ENCODE results near the gene PACSIN2.

The PACSIN2 gene

DNA sequence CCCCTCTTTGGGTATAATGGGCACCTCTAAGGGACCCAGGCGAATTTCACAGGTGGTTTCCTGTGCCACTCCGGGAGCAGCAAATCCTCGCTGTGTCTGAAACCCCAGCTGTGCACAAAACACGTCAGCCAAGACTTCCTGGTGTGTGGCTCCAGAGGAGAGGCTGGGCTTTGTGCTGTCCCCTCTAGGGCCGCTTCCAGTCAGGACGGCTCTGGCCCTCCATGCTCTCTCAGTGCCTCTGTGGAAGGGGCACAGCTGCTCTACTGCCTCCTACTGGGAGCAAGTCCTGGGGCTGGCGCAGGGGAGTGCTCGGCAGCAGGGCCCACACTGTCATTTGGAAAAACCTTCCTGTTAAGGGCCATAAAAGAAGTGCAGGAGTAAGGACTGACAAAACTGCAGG, 134.1 kb downstream of the PACSIN2 start:
- DNase-seq, result no peak

DNA sequence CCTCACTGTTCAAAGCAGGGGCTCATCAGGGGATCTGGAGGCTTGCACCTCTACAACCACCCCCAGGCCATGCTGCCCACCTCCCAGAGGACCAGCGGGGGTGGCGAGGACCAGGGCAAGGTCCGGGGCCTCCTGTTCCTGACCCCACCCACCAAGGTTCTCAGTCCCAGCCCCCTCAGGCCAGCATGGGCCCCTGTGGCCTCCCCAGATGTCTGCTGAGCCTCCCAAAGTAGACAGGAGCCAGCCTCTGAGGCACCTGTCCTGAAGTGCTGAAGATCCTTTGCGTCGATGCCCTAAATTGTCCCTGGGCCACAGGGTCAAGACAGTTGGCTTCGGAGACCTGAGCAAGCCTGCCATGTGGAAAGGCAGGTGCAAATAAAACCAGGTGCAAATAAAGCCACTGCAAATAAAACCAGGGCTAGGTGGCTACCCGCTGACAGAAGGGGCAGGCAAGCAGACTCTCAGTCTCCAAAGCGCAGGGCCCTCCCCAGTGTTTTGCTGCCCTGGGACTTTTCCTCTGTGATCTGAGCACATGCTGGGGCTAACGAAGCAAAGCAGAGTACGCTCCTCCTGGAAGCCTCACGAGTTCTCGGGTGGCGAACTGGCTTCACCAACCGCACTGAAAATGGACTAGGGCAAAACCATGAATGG, 135.5 kb downstream of the PACSIN2 start:
- DNase-seq, result no peak

DNA sequence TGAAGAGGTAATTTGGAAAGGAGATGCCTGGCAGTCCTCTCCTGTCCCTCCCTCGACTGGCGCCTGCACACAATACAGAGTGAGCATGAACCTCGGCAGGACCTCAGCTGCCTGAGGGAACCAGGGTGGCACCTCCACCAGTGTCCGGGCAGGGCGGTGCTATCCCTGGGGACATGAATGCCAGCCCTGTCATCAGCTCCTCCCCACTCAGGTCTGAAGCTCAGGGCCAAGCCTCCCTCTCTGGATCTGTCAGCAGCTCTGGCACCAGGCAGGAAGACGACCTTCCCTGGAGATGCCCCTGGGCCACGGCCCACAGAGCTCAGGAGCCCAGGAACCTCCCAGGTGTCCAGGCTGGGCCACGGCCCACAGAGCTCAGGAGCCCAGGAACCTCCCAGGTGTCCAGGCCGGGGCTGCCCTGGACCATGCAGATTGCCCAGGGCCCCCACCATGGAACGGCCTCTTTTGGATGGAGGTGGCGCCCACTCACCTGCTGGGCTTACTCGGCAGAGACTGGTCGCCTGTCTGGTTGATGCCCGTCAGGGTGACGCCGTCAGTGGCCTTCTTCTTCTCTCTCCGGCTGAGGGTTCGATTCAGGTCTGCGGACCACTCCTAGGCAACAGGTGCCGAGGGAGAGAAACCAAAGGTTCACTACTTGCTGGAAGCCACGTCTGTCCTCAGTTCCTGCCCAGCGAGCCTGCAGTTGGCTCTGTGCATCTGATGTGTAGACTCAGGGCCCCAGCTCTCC, 136.2 kb downstream of the PACSIN2 start:
- DNase-seq, result no peak

DNA sequence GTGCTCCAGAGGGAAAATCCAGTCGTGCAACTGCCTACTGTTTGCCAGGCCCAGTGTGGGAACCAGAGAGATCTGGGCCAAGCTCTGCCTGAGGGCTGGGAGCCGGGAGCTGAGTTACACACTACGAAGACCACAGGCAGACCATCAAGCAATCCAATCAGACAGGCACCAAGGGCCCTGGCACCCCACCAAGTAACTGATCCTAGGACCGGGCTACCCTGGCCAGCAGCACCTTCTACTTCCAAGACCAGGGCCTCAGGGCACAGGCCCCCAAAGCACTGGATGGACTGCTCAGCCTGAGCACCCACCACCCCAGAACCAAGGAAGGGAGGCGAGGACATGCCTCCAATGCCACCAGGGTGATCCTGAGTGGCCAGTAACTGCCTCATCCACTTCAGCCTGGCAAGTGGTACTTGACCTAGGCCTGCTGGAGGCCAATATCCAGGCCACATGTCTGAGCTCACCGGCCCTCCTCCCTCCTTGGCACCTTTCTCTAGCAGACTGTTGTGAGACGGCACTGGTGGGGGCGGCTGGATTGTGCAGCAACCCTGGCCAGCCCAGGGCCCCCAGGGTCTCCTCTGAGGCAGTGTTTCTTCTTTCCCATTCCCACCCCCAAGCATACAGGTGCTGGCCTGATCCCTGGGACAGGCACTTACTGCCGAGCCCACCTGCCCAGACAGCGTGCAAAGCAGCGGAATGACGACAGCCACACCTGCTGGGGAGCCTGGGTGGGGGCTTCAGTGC, 137.2 kb downstream of the PACSIN2 start:
- DNase-seq, result no peak

DNA sequence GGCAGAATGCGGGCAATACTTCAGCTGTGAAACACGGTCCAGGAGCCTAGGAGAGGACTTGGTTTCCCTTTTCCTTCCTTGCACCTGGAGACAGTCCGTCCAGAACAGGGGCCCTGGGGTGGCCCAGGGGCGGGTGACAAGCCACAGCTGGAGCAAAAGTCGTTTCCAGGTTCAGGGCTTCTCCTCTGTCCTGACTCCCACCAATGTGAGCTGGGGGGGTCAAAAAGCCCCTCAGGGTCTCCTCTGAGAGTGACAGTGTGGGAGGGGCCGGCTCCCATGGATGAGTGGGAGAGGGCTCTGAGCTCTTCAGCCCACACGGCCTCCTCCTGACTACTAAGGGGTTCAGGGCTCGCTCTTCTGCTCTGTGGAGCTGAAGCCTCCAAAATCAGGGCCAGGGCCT, 137.8 kb downstream of the PACSIN2 start:
- DNase-seq, result no peak

DNA sequence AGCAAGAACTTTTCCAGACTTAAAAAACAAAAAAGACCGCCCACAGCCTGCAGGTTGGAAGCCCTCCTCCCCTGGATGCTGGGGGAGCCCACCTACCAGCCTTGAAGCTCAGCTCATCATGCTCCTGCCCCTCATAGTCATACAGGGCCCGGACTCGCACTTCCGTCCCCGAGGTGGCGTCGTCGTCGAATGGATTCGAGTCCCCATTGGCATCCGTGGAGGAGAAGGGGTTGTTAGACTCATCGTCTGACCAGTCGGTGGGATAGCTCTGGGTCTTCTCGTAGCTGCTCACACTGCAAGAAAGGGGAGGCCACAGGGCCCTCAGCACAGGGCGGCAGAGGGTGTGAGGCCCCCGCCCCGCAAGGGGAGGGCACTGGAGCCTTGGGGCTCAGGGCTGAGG, 138.9 kb downstream of the PACSIN2 start:
- DNase-seq, result no peak

DNA sequence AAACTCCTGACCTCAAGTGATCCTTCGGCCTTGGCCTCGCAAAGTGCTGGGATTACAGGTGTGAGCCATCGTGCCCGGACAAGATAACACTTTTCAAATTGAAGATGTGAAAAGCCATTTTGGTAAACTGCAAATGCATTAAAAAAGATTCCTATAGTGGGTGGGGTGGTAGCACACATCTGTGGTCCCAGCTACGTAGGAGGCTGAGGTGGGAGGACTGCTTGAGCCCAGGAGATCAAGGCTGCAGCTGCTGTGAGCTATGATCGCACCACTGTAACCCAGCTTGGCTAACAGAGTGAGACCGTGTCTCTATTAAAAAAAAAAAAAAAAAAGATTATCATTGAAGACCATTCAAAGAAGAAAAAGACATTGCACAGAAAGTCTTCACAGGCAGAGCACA, 140.9 kb downstream of the PACSIN2 start:
- DNase-seq, result no peak

DNA sequence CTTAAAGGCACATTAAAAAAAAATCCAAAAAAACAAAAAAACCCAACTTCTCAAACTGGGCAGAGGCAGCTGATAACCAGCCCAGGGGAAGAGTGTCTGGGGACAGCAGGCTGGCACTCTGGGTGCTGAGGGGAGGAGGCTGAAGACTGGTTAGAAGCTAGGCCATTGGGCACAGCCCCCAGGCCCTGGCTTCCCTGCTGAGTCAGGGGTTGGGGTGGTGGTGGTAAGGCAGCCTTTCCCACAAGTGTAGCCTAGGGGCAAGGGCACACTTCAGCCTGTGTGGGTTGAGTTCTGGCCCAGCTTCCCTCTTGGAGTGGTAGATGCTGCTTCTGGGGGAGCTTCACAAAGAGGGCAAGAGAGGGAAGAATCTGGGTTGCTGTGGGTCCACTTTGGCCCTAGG, 141.6 kb downstream of the PACSIN2 start:
- no peak for DNase-seq

DNA sequence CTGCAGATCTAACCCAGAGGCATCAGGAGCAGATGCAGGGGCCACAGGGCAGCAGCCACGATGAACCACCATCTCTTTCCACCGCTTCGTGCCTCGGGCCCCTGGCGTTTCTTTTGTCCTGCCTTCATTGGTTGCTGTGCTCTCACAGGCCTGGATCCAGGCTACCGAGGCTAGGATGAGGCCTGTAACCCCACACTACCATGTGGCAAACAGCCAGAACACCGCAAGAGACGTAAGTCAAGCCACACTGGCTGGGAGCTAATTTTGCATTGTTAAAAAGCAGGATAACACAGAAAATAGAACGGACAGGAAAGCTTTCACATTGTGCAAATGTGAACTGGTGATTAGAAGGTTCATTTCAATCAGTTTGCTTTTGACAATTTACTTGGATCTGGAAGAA, 142.1 kb downstream of the PACSIN2 start:
- DNase-seq, result no peak

DNA sequence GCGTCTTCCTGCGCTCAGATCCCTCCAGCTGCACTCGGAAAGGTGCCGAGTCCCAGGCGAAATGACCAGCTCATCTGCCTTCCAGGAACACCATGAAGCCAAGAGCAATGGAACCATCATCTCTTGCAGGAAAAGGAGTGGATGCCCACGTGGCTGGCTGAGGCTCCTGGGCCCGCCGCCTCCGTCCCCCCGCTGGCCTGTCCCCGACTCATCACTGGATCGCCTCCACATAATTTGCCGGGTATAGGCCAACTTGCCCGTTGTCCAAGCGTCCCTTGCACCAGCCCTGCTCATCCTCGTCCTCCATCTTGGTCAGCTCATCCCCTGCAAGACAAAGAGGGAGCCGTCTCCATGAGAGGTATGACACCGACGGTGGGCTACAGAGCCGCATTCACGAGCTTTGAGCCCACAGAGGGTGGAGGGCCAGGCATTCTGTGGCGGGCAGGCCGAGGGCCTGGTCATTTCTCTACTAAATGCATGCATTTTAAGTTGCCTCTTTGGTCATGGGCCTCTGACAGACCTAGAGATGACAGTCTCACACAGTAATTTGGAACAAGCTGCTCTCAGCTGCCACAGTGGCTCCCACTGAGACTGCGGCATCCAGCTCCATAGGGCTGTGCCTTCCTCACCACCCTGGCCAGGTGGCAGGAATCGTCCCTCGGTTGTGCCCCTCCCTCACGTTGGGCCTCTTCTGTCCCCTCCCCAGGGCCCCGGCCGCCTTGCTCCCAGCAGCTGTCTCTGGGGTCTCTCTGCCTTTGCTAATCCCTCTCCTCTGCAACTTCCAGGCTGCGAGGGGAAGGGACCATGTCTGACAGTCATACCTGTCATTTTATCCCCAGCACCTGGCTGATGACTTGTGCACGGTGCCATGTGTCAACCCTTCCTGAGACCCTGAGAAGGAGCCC, 143.6 kb downstream of the PACSIN2 start:
- DNase-seq, result no peak

DNA sequence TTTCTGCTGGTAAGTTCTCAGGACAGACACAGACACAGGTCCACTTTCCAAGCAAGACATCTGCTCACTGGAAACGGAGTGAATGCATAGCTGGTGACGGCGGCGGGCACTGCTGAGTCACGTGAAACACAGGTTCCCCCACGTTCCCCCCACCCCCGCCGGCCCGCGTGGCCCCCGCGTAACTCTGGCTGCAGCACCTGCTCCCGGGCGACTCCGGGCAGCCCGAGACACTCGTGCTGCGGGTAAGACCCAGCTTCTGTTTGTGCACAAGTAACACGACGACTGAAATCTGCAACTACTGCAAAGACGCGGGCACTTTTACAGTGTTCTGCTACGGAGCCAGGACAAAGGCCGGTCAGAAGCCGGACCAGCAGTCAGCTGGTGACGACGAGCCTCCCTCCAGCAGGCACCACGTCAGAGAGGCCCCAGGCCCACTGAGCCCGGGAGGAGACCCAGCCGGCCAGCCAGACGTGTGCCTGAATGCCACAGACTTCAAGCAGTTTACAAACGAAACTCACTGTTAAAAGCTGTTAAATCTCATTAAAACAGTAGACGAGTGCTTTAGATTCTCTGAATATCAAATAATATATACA, 145.0 kb downstream of the PACSIN2 start:
- DNase-seq, result no peak

DNA sequence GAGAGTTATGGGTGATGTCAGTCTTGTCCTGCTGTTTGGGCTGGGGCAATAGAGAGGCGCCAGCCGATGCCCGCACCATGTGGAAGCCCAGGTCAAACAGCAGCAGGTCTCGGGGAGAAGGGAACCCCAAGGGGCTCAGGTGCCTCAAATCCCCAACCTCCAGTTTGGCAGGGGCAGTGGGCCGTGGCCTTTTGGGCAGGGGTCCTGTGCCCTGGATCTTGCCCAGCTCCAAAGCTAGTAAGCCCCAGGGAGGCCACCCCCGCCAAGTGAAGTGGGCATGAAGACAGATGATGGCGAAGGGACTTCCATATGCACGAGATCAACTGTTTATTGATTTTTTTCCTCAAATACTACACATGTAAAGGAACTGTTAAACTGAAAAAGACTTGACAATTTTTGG, 145.5 kb downstream of the PACSIN2 start:
- no peak for DNase-seq

DNA sequence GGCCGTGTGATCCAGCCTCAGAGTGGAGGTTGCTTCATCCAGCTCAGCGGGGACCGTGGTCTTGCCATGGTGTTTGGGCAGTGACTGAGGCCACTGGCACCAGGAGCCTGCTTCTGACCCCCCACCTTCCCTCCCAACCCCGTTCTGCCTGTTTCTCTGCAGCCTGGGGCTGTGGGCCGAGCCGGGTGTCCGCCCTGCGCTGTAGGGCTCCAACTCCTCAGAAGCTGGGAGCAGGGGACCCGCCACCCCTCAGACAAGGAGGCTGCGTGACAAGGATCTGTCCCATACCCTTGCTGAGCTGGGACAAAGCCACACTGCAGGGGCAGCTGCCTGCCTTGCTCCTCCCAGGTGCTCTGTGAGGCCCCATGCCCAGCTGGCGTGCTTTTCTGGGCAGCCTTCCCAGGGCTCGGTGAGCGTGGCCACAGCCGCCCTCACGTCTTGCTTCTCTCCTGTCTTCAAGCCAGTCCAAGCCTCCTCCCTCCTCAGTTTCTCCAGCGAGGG, 146.1 kb downstream of the PACSIN2 start:
- DNase-seq, result no peak

DNA sequence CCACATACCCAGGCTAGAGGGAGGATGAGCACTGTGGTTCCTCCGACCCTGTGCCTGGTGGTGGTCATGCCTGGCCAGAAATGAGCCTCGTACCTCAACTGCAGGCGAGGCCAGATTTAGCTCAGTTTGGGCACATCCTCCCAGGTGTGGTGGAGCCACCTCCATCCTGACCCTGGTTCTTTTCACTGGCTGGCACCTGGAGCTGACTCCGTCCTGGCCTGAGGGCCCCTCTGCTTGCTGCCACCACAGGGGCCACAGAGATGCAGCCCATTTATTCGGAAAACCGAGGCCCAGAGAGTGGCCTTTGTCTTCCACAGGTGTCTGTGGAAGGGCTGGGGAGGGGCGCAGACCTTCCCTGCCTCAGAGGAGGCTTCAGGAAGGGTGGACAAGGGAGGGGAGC, 148.8 kb downstream of the PACSIN2 start:
- no peak for DNase-seq

DNA sequence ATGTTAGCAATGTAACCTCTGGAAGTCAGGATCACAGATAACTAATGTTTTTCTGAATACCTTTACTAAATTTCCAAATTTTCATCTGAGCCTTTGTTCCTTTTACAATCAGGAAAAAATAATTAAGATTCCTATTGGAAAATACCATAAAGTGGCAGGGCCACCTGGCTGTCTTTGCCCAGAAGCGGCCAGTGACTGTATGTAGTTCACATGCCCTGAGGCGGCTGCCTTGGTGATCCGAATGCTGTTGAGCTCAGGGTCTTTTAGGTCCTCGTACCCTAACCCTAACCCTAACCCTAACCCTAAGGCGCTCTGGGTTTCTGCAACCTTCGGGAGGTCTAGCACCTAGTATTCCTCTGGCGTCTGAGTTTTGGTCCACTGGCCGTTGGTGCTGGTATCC, 149.4 kb downstream of the PACSIN2 start:
- DNase-seq, result no peak

DNA sequence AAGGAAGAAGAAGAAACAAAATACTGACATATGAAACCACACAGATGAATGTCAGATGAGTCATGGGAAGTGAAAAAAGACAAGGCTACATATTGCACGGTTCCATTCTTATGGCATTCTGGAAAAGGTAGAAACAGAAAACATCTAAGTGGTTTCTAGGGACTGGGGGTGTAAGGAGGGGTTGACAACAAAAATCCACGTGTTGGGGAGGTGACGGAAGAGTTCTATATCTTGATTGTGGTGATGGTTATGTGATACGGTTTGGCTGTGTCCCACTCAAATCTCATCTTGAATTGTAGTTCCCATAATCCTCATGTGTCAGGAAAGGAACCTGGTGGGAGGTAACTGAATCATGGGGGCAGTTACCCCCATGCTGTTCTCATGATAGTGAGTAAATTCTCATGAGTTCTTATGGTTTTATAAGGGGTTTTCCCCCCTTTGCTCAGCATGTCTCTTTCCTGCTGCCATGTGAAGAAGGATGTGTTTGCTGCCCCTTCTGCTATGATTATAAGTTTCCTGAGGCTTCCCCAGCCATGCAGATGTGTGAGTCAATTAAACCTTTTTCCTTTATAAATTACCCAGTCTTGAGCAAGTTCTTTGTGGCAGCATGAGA, 151.5 kb downstream of the PACSIN2 start:
- DNase-seq, result peak; percentile 90

DNA sequence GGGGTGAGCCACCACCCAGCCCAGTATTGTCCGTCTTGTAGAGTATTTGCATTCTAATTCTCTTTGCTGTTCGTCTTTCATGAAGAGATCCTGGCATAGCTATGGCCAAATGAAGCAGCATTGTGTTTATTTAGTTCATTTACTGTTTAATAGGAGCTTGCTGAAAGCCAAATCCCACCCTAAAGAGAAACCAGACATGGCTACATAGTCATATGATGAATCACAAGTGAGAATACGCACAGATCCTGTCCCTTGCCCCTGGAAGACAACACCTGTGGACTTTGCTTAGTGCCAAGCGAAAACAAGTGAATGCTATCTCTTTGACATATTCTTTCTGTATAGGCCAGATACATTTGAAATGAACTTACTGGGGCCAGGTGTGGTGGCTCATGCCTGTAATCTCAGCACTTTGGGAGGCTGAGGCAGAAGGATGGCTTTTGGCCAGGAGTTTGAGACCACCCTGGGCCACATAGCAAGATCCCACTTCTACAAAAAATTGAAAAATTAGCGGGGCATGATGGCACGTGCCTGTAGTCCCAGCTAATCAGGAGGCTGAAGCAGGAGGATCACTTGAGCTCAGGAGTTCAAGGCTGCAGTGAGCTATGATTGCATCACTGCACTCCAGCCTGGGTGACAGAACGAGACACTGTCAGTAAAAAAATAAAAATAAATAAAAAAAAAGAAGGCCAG, 152.8 kb downstream of the PACSIN2 start:
- peak; percentile 72 for DNase-seq

DNA sequence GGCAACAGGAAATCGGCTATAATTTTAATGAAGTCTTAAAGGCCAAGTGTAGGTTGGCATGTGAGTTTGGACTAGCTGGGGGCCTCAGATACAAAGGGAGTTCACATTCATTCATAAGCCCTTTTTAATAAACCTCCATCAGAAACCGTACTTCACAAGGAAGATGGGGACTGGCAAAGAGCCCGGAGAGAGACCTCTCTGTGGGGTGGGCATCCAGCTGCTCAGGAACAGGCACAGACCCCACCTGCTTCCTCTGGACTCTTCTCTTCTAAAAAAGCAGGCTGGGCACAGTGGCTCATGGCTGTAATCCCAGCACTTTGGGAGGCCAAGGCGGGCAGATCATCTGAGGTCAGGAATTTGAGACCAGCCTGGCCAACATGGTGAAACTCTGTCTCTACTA, 154.0 kb downstream of the PACSIN2 start:
- DNase-seq, result no peak

DNA sequence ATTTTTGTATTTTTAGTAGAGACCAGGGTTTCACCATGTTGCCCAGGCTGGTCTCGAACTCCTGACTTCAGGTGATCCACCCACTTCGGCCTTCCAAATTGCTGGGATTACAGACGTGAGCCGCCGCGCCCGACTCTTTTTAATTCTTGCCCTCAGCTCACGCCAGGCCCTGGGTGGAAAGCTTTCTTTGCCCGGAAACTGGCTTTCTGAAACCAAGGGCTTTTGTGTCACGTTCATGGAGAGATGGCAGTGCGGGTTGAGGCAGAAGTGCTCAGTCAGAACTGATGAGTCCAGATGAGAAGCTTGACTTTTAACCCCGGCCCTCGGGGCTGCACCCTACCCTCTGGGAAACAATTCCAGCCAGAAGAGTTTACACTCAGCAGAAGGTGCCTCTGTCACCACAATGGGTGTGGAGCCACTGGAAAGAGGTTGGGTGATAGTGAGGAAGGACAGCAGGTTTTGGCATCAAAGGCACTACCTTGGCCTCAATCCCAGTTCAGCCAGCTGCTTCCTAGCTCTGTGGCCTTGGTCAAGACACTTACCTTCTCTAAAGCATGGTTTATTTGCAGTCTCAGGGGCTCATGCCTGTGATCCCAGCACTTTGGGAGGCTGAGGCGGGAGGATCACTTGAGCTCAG, 157.0 kb downstream of the PACSIN2 start:
- no peak for DNase-seq

DNA sequence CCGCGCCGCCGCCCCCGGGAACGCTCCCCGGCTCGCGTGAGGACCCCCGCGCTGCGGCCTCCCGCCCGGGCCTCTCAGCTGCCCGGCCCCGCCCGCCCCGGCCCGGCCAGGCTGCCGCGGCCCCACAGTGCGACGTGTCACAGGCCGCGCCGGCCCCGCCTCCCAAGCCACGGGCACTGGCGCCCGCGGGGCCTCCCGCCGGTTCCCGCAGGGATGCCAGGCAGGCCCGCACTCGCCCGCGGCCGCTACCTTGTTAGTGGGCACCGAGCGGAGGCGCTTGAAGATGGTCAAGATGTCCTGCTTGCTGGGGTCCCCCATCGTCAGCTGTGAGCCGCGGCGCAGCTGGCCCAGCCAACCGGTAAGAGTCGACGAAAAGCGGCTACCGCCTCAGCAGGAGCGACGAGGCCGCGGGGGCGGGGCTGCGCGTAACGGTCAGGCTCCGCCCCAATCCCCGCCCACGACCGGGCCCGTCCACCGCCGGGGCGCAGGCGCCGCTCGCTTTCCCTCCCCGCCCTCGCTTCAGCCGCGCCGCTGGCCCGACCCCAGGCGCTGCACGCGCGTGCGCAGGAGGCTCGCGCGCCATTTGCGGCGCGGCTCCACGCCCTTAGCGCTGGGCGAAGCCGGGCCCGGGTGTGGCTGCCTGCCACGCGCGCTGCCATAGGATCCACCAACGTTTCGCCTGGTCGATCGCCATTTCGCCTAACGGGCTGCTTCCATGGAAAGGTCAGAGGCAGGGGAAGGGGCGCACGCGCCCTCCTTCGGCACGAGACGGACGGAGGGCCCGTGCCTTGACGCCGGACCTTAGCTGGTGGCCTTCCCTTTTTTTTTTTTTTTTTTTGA, 157.9 kb downstream of the PACSIN2 start, which contains the start of gene ARFGAP3:
TSS of gene ARFGAP3 (minus strand) at position 409 of the 840 bp plus-strand sequence. CDS start at position 318, 91 bp downstream.
- DNase-seq, result peak; percentile 93

Measured in fibroblast of skin of abdomen (primary cell).